ENCODE measurements around the gene MXRA8. TPM values are rescaled to one million over a fixed set of nuclear protein-coding genes. Genes with fewer than 3 reads are reported as not detected.

The MXRA8 gene
- total and polyA plus RNA-seq, 9 of the 15 experiments (the other 6 are each of a cell fraction or from before 2014, with no cell fraction given) = 0.66 to 11.3 (median 6.3) TPM

GRCh38 chr1:1349256-1350012 lies 8.9 kb downstream of the MXRA8 start, which contains the start of gene DVL1 (continued):
- TF ChIP-seq, protein P1, sequence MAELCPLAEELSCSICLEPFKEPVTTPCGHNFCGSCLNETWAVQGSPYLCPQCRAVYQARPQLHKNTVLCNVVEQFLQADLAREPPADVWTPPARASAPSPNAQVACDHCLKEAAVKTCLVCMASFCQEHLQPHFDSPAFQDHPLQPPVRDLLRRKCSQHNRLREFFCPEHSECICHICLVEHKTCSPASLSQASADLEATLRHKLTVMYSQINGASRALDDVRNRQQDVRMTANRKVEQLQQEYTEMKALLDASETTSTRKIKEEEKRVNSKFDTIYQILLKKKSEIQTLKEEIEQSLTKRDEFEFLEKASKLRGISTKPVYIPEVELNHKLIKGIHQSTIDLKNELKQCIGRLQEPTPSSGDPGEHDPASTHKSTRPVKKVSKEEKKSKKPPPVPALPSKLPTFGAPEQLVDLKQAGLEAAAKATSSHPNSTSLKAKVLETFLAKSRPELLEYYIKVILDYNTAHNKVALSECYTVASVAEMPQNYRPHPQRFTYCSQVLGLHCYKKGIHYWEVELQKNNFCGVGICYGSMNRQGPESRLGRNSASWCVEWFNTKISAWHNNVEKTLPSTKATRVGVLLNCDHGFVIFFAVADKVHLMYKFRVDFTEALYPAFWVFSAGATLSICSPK (IDR thresholded peaks at IDR 0.05; ENCODE audit: borderline replicate concordance) = no peak
- TF ChIP-seq, protein P2, sequence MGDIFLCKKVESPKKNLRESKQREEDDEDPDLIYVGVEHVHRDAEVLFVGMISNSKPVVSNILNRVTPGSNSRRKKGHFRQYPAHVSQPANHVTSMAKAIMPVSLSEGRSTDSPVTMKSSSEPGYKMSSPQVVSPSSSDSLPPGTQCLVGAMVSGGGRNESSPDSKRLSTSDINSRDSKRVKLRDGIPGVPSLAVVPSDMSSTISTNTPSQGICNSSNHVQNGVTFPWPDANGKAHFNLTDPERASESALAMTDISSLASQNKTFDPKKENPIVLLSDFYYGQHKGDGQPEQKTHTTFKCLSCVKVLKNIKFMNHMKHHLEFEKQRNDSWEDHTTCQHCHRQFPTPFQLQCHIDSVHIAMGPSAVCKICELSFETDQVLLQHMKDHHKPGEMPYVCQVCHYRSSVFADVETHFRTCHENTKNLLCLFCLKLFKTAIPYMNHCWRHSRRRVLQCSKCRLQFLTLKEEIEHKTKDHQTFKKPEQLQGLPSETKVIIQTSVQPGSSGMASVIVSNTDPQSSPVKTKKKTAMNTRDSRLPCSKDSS (IDR thresholded peaks at IDR 0.05; ENCODE audit: low read depth, partially characterized antibody) = no peak
- peak; percentile 66; the same call in 1 of the 2 replicates for TF ChIP-seq CREB3L1 (IDR thresholded peaks at IDR 0.05; ENCODE audit: borderline replicate concordance, low read depth)
- no peak for TF ChIP-seq ZNF133 (CRISPR knock-in tag; IDR thresholded peaks at IDR 0.05)
- TF ChIP-seq CHD7 (IDR thresholded peaks at IDR 0.05; ENCODE audit: low read depth, low read length) = no peak
- no peak for TF ChIP-seq ELK3 (CRISPR knock-in tag; IDR thresholded peaks at IDR 0.05)
- no peak for TF ChIP-seq POLR2B (IDR thresholded peaks at IDR 0.05; ENCODE audit: low read depth, partially characterized antibody)
- TF ChIP-seq HMGN3 (IDR thresholded peaks at IDR 0.05; ENCODE audit: borderline replicate concordance, extremely low read depth, insufficient read length, low read depth, low read length) = no peak
